Endometrial microvascular endothelial cells (primary cell): ENCODE results near the gene CLEC4F. TPM values are rescaled to one million over a fixed set of nuclear protein-coding genes. Genes with fewer than 3 reads are reported as not detected.

Source experiments
- in situ Hi-C: cut with HindIII; loops from 2 replicates; pipeline ENCODE4 v1.10.0; 2017; ENCODE audit warnings: low sequenced_read_pairs, low pct_unique_long_range_greater_than_20kb; ENCODE audit errors: inconsistent ontology term
- total RNA-seq: library from RNA; depleted of rRNA; stranded (reverse); fragments of >200 nt; gene quantifications from one replicate; pipeline ENCODE4 v1.2.3, GENCODE V29; 2015; ENCODE audit errors: inconsistent ontology term

CLEC4F gene, protein sequence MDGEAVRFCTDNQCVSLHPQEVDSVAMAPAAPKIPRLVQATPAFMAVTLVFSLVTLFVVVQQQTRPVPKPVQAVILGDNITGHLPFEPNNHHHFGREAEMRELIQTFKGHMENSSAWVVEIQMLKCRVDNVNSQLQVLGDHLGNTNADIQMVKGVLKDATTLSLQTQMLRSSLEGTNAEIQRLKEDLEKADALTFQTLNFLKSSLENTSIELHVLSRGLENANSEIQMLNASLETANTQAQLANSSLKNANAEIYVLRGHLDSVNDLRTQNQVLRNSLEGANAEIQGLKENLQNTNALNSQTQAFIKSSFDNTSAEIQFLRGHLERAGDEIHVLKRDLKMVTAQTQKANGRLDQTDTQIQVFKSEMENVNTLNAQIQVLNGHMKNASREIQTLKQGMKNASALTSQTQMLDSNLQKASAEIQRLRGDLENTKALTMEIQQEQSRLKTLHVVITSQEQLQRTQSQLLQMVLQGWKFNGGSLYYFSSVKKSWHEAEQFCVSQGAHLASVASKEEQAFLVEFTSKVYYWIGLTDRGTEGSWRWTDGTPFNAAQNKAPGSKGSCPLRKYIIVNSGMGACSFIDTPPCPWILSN
- total RNA-seq = not detected

DNA sequence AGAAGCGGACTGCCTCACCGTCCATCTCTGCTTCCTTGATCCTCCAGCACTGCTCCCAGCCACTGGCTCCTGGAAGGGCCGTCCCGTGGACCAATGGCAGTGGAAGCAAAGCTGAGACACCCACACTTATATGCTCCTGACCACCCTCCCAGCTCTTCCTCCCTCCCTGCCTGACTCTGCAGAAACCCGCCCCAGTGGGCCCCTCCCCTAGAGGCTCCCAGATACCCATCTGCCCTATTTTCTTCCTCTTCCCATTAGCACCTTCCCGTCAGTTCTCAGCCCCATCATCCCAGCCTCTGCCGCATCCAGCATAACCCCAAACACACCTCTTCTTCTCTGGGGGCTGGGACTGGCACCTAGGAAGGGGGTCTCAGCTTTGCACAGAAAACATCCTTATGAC lies at the start of gene CLEC4F:
Gene CLEC4F, minus strand, starts transcription at position 101 of the 400 bp plus-strand sequence. Its CDS starts 76 bp downstream, at position 25.
- in situ Hi-C loops = no loop called here

DNA sequence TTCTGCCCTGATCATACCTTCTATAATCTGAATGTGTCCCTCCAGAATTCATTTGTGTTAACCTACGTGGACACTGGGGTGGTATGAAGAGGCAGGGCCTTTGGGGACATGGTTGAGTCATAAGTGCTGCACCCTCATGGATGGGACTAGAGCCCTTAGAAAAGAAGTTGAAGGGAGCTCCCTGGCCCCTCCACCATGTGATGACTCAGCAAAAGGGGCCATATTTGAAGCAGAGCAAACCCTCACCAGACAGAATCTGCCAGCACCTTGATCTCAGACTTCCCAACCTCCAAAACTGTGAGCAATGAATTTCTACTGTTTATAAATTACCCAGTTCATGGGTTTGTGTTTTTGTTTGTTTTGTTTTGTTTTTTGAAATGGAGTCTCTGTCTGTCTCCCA lies 48.6 kb upstream of the CLEC4F start:
- in situ Hi-C loops = no loop called here

DNA sequence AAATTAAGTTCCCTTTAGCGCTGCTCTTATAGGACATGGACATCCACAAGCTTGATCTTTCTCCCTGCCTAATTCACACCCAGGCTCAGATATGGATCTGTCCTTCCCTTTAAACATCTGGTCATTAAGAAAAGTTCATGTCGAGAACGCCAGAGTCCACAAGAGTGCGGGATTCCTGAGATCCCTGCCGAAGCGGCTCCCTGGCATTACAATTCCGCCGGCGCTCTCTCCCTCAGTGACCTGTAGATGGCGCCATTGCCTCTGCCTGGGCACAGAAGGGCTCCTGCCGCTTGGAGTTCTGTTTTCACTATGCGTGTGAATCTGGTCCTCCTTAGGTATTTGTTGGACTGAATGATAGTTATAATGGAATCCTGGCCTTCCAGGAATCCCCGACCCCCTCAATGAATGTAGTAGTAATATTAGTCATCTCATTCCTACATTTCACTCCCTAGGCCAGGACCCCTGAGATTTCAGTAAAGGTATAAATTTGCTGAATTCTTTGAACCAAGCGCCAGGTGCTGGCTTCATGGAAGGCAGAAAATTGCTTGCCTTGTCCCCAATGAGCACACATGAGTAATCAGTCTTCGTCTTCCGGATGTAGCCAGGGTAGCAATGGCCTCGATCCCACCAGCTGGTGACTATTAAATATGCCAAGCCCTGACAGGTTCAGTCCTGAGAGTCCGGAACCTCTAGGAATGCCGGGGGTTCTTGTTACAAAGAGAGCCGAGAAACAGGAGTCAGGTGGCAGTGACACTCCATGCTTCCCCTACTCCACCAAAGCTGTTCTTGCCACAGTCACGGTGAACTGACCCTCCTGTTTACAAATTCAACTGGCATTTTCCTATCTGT lies 41.6 kb upstream of the CLEC4F start:
- in situ Hi-C loops = no loop called here

DNA sequence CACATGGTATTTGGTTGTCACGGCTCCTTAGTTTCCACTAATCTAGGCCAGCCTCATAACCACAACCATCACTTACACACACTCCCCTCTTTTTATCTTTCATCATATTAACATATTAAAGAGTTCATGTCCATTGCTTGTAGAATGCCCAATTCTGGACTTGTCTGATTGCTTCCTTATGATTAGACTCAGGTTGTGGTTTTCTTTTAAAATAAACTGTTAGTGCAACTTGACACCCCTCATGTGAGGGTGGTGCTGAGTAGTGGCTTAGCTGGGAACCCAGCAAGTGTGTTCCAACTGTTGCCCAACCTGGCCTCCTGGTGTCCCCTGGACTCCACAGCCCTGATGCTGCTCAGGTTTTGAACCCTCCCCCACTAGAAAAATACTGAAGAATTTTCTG lies 35.3 kb upstream of the CLEC4F start:
- in situ Hi-C loops = no loop called here

DNA sequence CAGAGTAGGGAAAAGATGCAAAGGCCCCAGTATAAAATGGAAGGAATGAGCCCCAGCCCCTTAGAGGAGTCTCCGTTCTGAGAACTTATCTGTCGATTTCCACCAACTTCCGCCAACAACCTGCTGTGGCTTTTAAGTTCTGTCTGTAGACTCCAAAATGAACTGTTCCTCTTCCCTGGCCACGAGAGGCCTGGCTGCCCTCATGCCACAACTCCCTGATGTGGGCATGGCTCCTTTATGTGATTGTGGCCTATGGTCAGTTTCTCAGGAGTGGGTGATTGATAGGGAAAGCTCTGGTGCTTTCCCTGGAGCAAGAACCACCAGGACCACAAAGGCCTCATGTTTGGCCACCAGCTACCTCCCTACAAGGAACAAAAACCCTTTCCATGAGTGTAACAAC lies 34.0 kb upstream of the CLEC4F start:
- in situ Hi-C loops = no loop called here

DNA sequence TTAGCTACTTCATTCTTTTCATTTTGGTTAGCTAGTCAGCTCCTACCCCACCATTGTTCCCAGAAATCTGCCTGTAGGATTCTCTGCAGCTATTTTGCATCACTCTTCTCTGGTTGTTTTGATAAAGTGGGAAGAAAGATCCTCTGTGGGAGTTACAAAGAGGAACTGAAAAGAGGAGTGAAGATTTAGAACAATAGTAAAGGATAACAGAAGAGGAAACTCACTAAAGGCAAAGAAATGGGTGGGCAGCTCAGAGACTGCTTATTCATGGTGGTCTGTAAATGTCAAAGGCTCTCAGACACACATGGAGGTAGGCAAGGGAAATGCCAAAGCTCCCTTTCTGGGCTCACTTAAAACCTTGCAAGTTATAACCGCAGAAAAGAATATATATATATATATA lies 32.4 kb upstream of the CLEC4F start:
- in situ Hi-C loops = no loop called here

DNA sequence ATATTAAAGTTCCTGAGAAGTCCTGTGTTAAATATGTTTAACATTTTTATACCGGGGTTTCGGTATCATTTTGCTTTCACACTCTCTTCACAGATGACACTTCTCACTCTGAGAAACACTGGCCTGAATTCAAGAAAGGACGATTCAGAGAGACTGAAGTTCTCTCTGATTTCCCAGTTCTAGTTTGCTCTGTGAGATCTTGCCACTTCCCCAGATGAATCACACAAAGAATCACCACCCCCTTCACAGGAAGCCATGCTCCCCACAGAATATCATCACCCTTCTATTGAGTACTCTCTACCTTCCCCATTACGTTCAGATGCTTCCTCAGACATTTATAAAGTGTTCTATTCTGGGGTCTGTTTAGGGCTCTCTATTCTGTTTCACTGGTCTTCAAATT lies 31.3 kb upstream of the CLEC4F start:
- in situ Hi-C loops = no loop called here

DNA sequence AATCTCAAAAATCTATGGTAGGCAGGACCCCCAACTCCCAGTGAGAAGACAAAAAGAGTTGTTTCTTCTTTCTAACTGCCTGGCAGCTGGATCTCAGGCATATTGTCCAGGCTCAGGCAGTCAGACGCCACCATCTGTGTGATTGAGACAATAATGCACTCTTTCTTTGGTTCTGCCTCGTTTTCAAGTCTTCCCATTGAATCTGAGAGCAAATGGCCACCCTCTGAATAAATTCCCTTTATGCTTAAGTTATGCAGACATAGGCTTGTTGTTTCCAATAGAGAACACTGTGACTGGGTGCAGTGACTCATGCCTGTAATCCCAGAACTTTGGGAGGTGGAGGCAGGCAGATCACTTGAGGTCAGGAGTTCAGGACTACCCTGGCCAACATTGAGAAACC lies 30.5 kb upstream of the CLEC4F start:
- in situ Hi-C loops = no loop called here

DNA sequence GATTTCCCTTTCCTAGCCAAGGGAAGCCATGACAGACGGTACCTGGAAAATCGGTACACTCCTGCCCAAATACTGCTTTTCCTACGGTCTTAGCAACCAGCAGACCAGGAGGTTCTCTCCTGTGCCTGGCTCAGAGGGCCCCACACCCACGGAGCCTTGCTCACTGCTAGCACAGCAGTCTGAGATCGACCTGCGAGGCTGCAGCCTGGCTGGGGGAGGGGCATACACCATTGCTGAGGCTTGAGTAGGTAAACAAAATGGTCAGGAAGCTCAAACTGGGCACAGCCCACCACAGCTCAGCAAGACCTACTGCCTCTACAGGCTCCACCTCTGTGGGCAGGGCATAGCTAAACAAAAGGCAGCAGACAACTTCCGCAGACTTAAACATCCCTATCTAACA lies 22.0 kb upstream of the CLEC4F start:
- in situ Hi-C loops = no loop called here

DNA sequence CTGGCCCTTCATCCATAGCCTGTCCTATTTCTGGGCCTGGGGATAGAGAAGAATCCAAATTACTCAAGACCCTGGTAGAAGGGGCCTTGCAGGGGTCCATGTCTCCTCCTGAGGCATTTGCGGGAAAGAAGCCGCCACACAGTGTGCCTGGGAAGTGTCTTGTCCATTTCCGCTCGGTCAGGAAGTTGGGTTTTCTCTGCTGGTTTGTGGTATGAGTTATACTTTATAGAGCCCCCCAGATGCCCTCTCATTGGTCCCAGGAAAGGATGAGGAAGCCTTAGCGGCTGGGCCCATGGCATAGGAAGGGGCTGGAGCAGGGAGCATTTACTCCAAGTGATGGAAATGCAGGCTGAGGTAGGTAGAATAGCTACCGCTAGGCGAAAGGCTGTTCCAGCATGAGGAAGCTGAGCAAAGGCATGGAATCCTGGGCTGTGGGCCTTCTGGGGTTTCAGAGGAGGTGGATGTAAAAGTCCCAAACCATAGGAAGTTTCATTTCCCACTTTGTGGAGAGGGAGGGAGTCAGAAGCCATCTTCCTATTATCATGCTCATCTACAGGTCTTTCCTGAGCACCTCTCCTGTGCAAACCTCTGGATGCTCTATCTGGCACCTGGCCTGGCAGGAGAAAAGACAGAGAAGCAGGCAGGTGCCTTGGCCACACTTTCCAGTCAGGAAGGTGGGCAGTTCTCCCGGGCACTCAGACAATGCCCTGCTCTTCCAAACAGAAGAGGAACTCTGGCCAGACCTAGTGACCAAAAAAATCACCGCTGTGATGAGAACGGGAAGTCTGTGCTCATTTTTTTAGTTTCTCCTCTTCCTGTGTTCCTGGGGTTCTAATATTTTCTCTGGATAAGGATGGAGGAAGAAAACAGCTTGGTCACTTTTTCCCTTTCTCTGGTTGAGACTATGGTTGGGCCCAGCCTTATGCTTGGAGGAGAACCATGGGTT lies 17.9 kb upstream of the CLEC4F start:
- in situ Hi-C loops = no loop called here

DNA sequence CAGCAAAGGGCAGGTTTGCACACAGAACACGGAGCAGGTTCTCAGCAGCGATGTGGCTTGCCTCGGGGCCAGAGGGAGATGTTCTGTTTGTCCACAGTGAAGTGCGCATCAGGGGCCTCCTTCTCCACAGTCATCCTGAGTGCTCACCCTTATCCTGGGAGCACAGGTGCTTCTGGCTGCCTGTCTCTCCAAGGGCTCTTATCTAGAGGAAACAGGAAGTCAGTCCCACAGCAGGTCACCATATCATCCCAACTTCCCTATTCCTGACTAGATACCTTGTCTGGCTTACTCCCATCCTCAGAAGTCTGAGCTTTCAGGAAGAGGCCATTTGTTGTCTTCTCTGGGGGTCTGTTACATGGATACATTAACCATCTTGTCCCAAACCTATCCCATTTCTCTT lies 15.2 kb upstream of the CLEC4F start, which contains the start of gene CD207:
Gene CD207, minus strand, starts transcription at position 174 of the 400 bp plus-strand sequence. Its CDS starts 40 bp downstream, at position 134.
- in situ Hi-C loops = no loop called here

DNA sequence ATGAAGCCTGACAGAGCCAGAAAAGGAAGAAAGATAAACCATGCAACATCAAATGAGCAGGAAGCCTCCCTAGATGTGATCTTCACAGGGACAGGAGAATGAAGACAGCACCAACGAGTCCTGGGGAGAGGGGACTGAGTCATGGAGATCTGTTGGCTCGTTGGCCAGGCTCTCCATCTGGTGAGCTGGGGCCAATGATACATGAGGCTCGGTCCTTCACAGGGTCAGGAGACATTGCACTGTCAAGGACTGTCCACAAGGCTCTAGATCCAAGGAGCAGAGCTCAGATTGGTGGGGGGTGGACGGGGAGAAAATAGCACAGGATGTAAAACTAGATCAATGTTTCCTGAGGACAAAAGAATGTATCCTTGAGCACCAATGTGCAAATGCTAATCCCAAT lies 14.5 kb upstream of the CLEC4F start:
- in situ Hi-C loops = no loop called here

DNA sequence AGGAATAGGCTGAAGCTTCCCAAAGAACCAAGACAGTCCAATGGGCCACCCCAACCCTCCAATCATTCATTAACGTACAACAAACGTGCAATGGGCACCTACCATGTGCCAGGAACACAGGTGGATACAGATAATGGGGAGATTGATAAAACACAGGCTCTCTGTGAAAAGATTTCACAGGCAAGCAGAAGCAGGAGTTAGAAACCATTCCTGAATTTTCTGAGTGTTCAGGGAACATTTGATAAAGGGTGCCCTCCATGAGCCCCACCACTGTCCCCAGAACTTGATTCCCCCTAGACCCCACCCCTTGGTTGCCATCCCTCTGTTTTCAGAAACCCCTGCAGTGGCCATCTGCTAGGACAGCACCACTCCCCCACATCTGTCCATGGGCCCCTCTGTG lies 13.7 kb upstream of the CLEC4F start:
- in situ Hi-C loops = no loop called here

DNA sequence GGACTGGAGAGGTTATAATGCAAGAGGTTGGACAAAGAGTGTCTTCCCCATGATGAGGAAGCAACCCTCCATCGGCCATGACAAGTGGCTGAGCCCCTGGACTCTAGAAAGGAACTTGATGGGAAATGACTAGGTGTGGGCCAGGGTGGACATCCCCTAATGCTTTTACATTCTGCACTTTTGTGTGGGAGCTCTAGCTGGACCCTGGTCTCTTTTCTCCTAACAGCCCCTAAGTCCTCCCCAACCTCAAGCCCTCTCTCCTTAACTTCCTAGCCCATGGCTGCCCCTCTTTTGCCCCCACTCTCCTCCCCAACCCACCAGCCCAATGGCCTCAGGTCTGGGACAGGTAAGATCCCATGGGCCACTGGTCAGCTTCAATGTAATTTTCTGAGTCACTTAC lies 12.8 kb upstream of the CLEC4F start:
- in situ Hi-C loops = no loop called here

DNA sequence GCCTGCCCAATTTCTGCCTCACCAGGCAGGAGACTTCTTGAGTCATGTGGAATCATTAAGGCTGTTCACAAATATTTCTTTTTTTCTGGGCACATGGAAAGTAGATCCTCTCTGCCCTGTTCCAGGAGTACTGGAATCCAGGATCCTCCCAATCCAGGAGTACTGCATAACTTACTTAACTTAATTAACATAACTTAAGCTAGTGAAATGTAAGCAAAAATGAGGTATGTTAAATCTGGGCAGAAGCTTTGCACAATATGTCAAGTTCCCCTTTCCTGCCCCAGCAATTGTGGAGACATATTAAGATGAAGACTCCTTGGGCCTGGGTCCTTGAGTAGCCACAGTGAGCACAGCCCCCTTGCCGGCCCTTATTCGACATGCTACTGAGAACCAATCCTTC lies 12.0 kb upstream of the CLEC4F start:
- in situ Hi-C loops = no loop called here

DNA sequence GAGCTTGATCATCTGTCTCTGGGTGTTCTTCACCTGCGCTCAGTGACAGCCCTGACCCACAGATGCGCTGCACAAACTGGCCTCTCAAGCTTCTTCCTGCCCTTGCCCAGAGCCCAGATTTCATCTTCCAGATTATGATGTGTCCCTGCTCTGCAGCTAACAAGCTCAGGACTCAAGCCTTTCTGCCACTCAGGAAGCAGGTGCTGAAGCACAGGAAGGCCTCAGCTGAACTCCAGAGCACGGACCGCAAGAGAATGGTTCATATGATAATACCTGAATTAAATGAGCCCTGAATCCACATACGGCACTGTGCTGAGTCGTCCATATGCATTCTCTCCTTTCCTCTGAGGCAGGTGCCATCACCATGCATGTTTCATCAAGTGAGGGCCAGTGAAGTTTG lies 11.5 kb upstream of the CLEC4F start:
- in situ Hi-C loops = no loop called here

DNA sequence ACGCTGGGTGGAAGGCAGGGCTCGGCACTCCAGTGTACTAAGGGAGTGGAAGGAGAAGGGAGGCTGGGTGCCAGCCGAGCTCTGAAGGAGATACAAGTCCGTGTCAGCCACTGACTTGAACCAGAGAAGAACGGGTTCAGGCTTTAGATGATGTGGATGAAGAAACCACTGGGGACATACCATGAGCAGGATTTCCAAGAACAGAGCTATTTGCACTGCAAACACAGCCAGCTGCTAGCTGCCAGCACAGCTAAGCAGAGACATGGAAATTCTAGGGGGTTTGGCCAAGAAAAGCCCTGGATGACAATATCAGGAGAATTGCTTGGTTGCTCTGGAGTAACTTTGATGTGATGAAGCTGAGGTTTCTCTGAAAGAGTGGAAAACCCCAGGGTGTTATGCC lies 10.0 kb upstream of the CLEC4F start:
- in situ Hi-C loops = no loop called here

DNA sequence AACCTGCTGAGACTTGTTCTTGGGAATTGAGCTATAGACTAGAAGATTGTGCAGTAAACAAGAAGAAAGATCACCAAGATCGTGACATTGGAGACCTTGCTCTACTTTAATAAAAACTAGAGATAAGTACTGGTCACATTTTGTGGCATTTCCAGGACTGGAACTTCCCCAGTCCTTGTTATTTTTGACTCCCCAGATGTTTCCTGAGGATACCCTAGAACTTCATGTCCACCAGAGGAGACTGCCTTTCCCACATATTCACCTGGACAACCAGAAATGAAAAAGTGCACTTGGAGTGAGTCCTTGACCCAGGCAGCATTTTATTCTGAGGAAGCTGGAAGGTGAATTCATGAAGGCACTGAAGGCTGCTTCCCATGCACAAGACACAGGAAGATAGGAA lies 9.5 kb upstream of the CLEC4F start:
- in situ Hi-C loops = no loop called here
